ENCODE data around the gene SRCIN1.

Gene SRCIN1

GRCh38 chr17:38544175-38544838, 61.4 kb downstream of the SRCIN1 start:
- CTCF ChIA-PET: interaction anchor here (1.7 to 18.9 kb wide), 2 partner anchors 10 to 11 kb away, joined by 5 to 202 read pairs; no protein-coding TSS in a partner anchor
- POLR2A ChIA-PET: no interaction called here
- H3K4me3 ChIP-seq (ENCODE audit: low read depth, low read length): no peak overlapping the region
- TF ChIP-seq CTCF (IDR thresholded peaks at IDR 0.05; ENCODE audit: insufficient read depth, low read length, missing control alignments): no peak
- no peak for DNase-seq (ENCODE audit: low read depth, low spot score)

DNA sequence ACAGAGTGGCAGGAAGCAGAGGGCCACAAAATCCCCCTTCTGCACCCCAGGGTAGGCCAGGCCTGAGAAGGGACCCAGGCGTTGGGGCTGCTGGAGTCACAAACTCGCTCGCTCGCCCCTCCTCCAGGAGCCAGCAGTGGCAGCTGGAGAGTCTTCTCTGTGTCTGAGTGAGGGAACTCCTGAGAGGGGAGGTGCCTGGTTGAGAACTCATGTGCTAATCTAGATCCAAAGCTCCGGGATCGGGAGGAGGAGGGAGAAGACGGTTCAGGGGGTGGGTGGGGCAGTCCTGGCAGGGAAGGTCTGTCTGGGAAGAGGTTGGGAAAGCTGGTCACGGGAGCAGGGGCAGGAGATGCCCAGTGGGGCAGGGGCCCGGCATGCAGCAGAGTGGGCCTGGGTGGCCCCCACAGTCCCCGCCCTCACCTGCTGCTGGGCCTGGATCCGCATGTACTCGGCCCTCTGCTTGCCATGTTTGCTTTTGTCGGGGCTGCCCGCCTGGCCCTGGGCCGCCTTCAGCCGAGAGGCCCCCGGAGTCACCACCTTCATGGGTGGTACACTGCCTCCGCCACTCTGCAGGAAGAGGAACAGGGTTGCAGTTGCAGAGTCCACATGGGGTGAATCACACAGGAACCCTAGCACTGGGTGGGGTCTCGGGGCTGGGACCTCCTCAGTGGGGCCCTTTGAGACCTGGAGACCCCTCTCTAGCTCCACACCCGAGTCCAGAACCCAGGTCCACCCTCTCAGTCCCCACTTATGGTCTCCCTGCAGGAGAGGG, 62.2 kb downstream of the SRCIN1 start:
- no peak overlapping the region for H3K4me3 ChIP-seq (ENCODE audit: low read depth, low read length)
- POLR2A ChIA-PET: no interaction called here
- CTCF ChIA-PET: interaction anchor here (1.0 to 18.9 kb wide), 3 partner anchors 9 to 32 kb away, joined by 4 to 202 read pairs (median 5); no protein-coding TSS in a partner anchor
- no peak for DNase-seq (ENCODE audit: low read depth, low spot score)
- no peak for TF ChIP-seq CTCF (IDR thresholded peaks at IDR 0.05; ENCODE audit: insufficient read depth, low read length, missing control alignments)

DNA sequence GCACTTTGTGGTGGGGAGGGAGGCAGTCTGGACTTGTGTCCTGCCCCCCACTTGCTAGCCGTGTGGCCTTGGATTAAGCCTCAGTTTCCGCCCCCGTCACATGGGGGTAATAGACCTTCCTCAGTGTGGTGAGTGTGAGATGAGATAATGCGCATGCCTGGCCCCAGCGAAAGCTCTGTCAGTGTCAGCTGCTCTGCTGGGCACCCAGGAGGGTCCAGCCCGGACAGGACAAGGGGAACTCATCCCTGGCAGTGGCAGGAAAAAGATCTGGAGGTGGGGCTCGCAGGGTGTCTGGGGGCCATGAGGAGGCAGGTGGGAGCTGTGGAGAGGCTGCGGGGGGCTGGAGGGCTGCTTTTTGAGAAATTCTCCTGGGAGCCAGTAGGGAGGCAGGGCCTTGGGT, 63.5 kb downstream of the SRCIN1 start:
- no peak for DNase-seq (ENCODE audit: low read depth, low spot score)
- TF ChIP-seq CTCF (IDR thresholded peaks at IDR 0.05; ENCODE audit: insufficient read depth, low read length, missing control alignments): no peak
- CTCF ChIA-PET: interaction anchor here (1.0 to 18.9 kb wide), 2 partner anchors 13 to 60 kb away, joined by 3 to 202 read pairs; no protein-coding TSS in a partner anchor
- POLR2A ChIA-PET: no interaction called here
- H3K4me3 ChIP-seq (ENCODE audit: low read depth, low read length): no peak overlapping the region

GRCh38 chr17:38541281-38541680, 64.5 kb downstream of the SRCIN1 start:
- H3K4me3 ChIP-seq (ENCODE audit: low read depth, low read length): no peak overlapping the region
- no peak for TF ChIP-seq CTCF (IDR thresholded peaks at IDR 0.05; ENCODE audit: insufficient read depth, low read length, missing control alignments)
- ChIA-PET POLR2A (no interaction called here), CTCF (interaction anchor here (18.9 kb wide), 1 partner anchor 14 kb away, joined by 202 read pairs; no protein-coding TSS in a partner anchor)
- DNase-seq (ENCODE audit: low read depth, low spot score): no peak

DNA sequence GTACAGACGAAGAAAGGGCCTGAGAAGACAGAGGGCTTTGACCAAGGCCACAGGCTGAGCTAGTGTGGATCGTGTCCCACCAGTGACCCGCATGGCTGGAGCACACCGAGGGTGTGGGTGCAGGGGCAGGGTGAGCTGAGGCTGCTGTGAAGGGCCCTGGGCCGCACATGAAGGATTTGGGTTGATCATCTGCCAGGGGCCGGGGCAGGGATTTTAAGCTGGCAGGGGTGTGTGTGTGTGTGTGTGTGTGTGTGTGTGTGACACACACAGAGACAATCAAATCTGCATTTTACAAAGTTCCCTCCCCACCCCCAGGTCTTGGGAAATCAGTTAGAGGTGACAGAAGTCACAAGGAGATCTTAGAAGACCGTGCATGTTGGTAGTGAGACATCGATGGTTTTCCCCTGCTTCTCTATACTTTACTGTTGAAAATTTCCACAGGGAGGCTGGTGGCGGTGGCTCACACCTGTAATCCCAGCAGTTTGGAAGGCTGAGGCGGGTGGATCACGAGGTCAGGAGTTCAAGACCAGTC, 65.2 kb downstream of the SRCIN1 start:
- no peak for TF ChIP-seq CTCF (IDR thresholded peaks at IDR 0.05; ENCODE audit: insufficient read depth, low read length, missing control alignments)
- POLR2A ChIA-PET: no interaction called here
- CTCF ChIA-PET: interaction anchor here (1.5 to 18.9 kb wide), 2 partner anchors 15 to 120 kb away, joined by 3 to 202 read pairs; no protein-coding TSS in a partner anchor

GRCh38 chr17:38539386-38539785, 66.4 kb downstream of the SRCIN1 start:
- POLR2A ChIA-PET: no interaction called here
- H3K4me3 ChIP-seq (ENCODE audit: low read depth, low read length): no peak overlapping the region
- no peak for TF ChIP-seq CTCF (IDR thresholded peaks at IDR 0.05; ENCODE audit: insufficient read depth, low read length, missing control alignments)
- CTCF ChIA-PET: interaction anchor here (1.3 to 18.9 kb wide), 3 partner anchors 16 to 128 kb away, joined by 3 to 202 read pairs (median 4); no protein-coding TSS in a partner anchor
- DNase-seq (ENCODE audit: low read depth, low spot score): no peak

More for the DNA sequence above, 65.2 kb downstream of the SRCIN1 start:
- no peak overlapping the region for H3K4me3 ChIP-seq (ENCODE audit: low read depth, low read length)
- DNase-seq (ENCODE audit: low read depth, low spot score): no peak
